Chondrocyte (in vitro differentiated cells): ENCODE results near the gene TBX1. TPM values are rescaled to one million over a fixed set of nuclear protein-coding genes. Genes with fewer than 3 reads are reported as not detected.

Experiments
- DNase-seq: peaks from one replicate; pipeline ENCODE4 v3.0.0; 2021; ENCODE audit warnings: mixed read lengths, low spot score
- H3K27ac Mint-ChIP-seq: one replicate; pipeline ENCODE4 v1.8.0; 2021; ENCODE audit warnings: mild to moderate bottlenecking, moderate library complexity, mixed read lengths; ENCODE audit not compliant: unreplicated experiment
- H3K27me3 Mint-ChIP-seq: 2 replicates; pipeline ENCODE4 v1.8.0; 2021; ENCODE audit warnings: low read depth, mixed read lengths
- H3K36me3 Mint-ChIP-seq: 2 replicates; pipeline ENCODE4 v1.8.0; 2021; ENCODE audit warnings: low read depth, mixed read lengths
- H3K4me1 Mint-ChIP-seq: 2 replicates; pipeline ENCODE4 v1.8.0; 2021; ENCODE audit warnings: low read depth, mild to moderate bottlenecking, mixed read lengths
- H3K4me3 Mint-ChIP-seq: one replicate; pipeline ENCODE4 v1.8.0; 2021; ENCODE audit warnings: mild to moderate bottlenecking, moderate library complexity, mixed read lengths; ENCODE audit not compliant: unreplicated experiment
- H3K9me3 Mint-ChIP-seq: 2 replicates; pipeline ENCODE4 v1.8.0; 2021; ENCODE audit warnings: low read depth, mixed read lengths
- CTCF ChIP-seq: fragments of 200-600 bp; sonication (generic); IDR thresholded peaks from 2 replicates; pipeline ENCODE4 v1.5.0; 2021; ENCODE audit warnings: antibody characterized with exemption, mild to moderate bottlenecking, moderate library complexity
- total RNA-seq: library from RNA; stranded (reverse); gene quantifications from 3 replicates; pipeline ENCODE4 v1.2.1, GENCODE V29; 2021

Gene TBX1
- total RNA-seq, 1 donor from 2014 or later, result not detected

GRCh38 chr22:19737846-19738663 is 22.5 kb upstream of the TBX1 start:
- Mint-ChIP-seq H3K4me1 (no peaks in the 10 kb centered on the region), H3K4me3 (no peak overlapping the region), H3K9me3 (no peaks in the 10 kb centered on the region), H3K27ac (no peak overlapping the region), H3K36me3 (no peaks in the 10 kb centered on the region), H3K27me3 (no peaks in the 10 kb centered on the region)
- TF ChIP-seq CTCF, result no peak
- no peak for DNase-seq

GRCh38 chr22:19738664-19739447 is 21.7 kb upstream of the TBX1 start:
- no peaks in the 10 kb centered on the region for H3K36me3 Mint-ChIP-seq
- TF ChIP-seq CTCF, result no peak
- no peaks in the 10 kb centered on the region for H3K27me3 Mint-ChIP-seq
- no peak for DNase-seq
- H3K27ac Mint-ChIP-seq, result no peak overlapping the region
- no peaks in the 10 kb centered on the region for H3K4me1 Mint-ChIP-seq
- H3K4me3 Mint-ChIP-seq, result no peak overlapping the region
- H3K9me3 Mint-ChIP-seq, result no peaks in the 10 kb centered on the region

- no peaks in the 10 kb centered on the region for H3K27me3 Mint-ChIP-seq
- no peaks in the 10 kb centered on the region for H3K9me3 Mint-ChIP-seq
- H3K27ac Mint-ChIP-seq, result no peak overlapping the region
- no peak overlapping the region for H3K4me3 Mint-ChIP-seq
- no peaks in the 10 kb centered on the region for H3K36me3 Mint-ChIP-seq
- DNase-seq, result no peak
- H3K4me1 Mint-ChIP-seq, result no peaks in the 10 kb centered on the region
- no peak for TF ChIP-seq CTCF
Measured at GRCh38 chr22:19739448-19739895, 21.1 kb upstream of the TBX1 start.

GRCh38 chr22:19739911-19740449 is 20.6 kb upstream of the TBX1 start:
- TF ChIP-seq CTCF, result no peak
- no peaks in the 10 kb centered on the region for H3K27me3 Mint-ChIP-seq
- H3K4me1 Mint-ChIP-seq, result peaks cover 2% of the 10 kb centered on the region
- H3K9me3 Mint-ChIP-seq, result no peaks in the 10 kb centered on the region
- H3K4me3 Mint-ChIP-seq, result no peak overlapping the region
- H3K27ac Mint-ChIP-seq, result no peak overlapping the region
- no peaks in the 10 kb centered on the region for H3K36me3 Mint-ChIP-seq
- DNase-seq, result no peak

GRCh38 chr22:19740586-19740985 is 20.0 kb upstream of the TBX1 start:
- Mint-ChIP-seq H3K27ac (no peak overlapping the region), H3K4me3 (no peak overlapping the region), H3K36me3 (no peaks in the 10 kb centered on the region), H3K4me1 (peaks cover 3% of the 10 kb centered on the region), H3K27me3 (no peaks in the 10 kb centered on the region), H3K9me3 (no peaks in the 10 kb centered on the region)
- no peak for TF ChIP-seq CTCF
- DNase-seq, result no peak
